Heart left ventricle (tissue), 16 donors: ENCODE measurements around the gene TUBB8B. TPM values are rescaled to one million over a fixed set of nuclear protein-coding genes. Genes with fewer than 3 reads are reported as not detected.
A peak's percentile ranks its signal among the peaks of the same experiment; 100 is the strongest.
"Not testable (repeated sequence)": the region's sequence is repeated elsewhere in the genome, so short reads cannot be mapped to it uniquely, and the experiment has no call there.

ENCODE experiments used
- ATAC-seq, 4 donors: fragments of 200-7000 bp; cut with Tn5 transposase; one replicate each; pipeline ENCODE4 v1.9.1; 2020 to 2022; ENCODE audit warnings: moderate library complexity in 4 of 4, mild to moderate bottlenecking in 3 of 4, moderate number of reproducible peaks in 1 of 4
- DNase-seq, 5 donors: peaks; one replicate each; pipeline ENCODE4 v3.0.0-alpha.2; 2020
- H3K27ac ChIP-seq, 12 donors: fragments of 200-600 bp; sonication (generic) in 4 of 12; one replicate each; pipeline versions ENCODE4 v1.5.0 to v1.8.0; 2016 to 2022; ENCODE audit warnings: mild to moderate bottlenecking in 2 of 12
- H3K27me3 ChIP-seq, 9 donors: fragments of 200-600 bp; sonication (generic) in 2 of 9; one replicate each; pipeline versions ENCODE4 v1.5.1 to v1.8.0; 2016 to 2022; ENCODE audit warnings: mild to moderate bottlenecking in 3 of 9
- H3K36me3 ChIP-seq, 9 donors: fragments of 200-600 bp; sonication (generic) in 2 of 9; one replicate each; pipeline versions ENCODE4 v1.5.0 to v1.8.0; 2018 to 2022; ENCODE audit warnings: mild to moderate bottlenecking in 2 of 9
- H3K4me1 ChIP-seq, 12 donors: fragments of 200-600 bp; sonication (generic) in 4 of 12; one replicate each; pipeline versions ENCODE4 v1.5.0 to v1.8.0; 2016 to 2022; ENCODE audit warnings: mild to moderate bottlenecking in 3 of 12
- H3K4me3 ChIP-seq, 12 donors: fragments of 200-600 bp; sonication (generic) in 4 of 12; one replicate each; pipeline versions ENCODE4 v1.5.0 to v1.8.0; 2017 to 2022; ENCODE audit warnings: mild to moderate bottlenecking in 9 of 12, moderate library complexity in 4 of 12
- H3K9me3 ChIP-seq, 12 donors: fragments of 200-600 bp; sonication (generic) in 4 of 12; one replicate each; pipeline versions ENCODE4 v1.5.0 to v1.8.0; 2016 to 2022; ENCODE audit warnings: mild to moderate bottlenecking in 1 of 12
- CTCF ChIP-seq, 12 donors: fragments of 200-600 bp; sonication (generic) in 4 of 12; IDR thresholded peaks; one replicate each; pipeline versions ENCODE4 v1.5.0 to v1.8.0; 2018 to 2022; ENCODE audit warnings: antibody characterized with exemption in 12 of 12, mild to moderate bottlenecking in 5 of 12
- WGBS, 4 donors: extraction: QIAGEN DNeasy Blood & Tissue Kit in 2 of 4; methylation state at CpG; one replicate each; pipeline versions ENCODE4 v1.1.5 to v1.1.7; 2013 to 2018; 5-methylcytosine and 5-hydroxymethylcytosine counted together
- intact Hi-C, 10 donors: fragments of 100-400 bp; cut with DNase I; formaldehyde crosslinking; loops; one replicate each; pipeline versions ENCODE4 v1.11.1 to v1.14.2; 2022
- polyA plus RNA-seq, 2 donors: library from polyadenylated mRNA; stranded (reverse); fragments of 200-250 nt; gene quantifications; one replicate each; pipeline ENCODE4 v1.2.3, GENCODE V29; 2013
- total RNA-seq, 9 donors: library from RNA; depleted of rRNA in 2 of 9; stranded (reverse); fragments of >200 nt in 2 of 9; fragmentation: NEBNext Ultra II Directional in 3 of 9; extraction: Animal tissue kit (Norgen Biotek cat#: 25700) in 3 of 9; gene quantifications; one replicate each; pipeline versions ENCODE4 v1.1.0 to v1.2.4, GENCODE V29; 2016 to 2023
- donor health status: ischemic (EF 13 %, LVEDD 7.1; RV severe dilation, severe dysfunction).
- donor health status: healthy with polysubstance abuse.
- donor health status: DM: no; HTN: yes; CAD: no.
- donor health status: DM: no; HTN: no; CAD: no.
- donor health status: ischemic (EF 25% LVEDD 6.9; RV normal size, moderate dysfunction).
- donor health status: ischemic (EF 25% LVEDD 5.7; RV mildly dilated, moderate dysfunction).
- donor health status: healthy.
- donor health status: DM: yes; HTN: yes; CAD: no.
- donor health status: ischemic (EF 35%, LVEDD 5.7; RV mildly dilated, moderate dysfunction).
- donor health status: nonischemic (EF 11% LVEDD 7.7; RV severe dilation, severe dysfunction).
- donor health status: DM: yes; HTN: yes; CAD: no.
- donor health status: PGD.
- donor health status: ischemic (EF 29% LVEDD 5.4; RV normal size, mild dysfunction).
- donor health status: nonischemic (EF 23%, LVEDD 6.1; RV moderate dilation, normal function).

TUBB8B gene
- total and polyA plus RNA-seq, 11 donors, result not detected

- H3K4me3 ChIP-seq, H3K4me1 ChIP-seq, H3K27ac ChIP-seq, intact Hi-C loops, ATAC-seq, H3K9me3 ChIP-seq, DNase-seq, H3K36me3 ChIP-seq: not testable (repeated sequence)
- peak in 6 of 12 donors; percentile 8 to 30 (median 18) for TF ChIP-seq CTCF (IDR thresholded peaks at IDR 0.05)
- H3K27me3 ChIP-seq, result peaks cover 0 to 18% (median 0%) of the 10 kb centered on the region in 9 donors
- 39 to 61% (median 49%) methylated on average over 24 to 48 of the region's 48 CpGs for WGBS, 4 donors
These were observed 23.9 kb upstream of the TUBB8B start for GRCh38 chr18:73181-73777.

GRCh38 chr18:67701-68100 is 18.3 kb upstream of the TUBB8B start:
- H3K27me3 ChIP-seq, result peaks cover 0 to 15% (median 0%) of the 10 kb centered on the region in 9 donors
- ATAC-seq, H3K4me3 ChIP-seq, H3K36me3 ChIP-seq, H3K9me3 ChIP-seq, H3K4me1 ChIP-seq, H3K27ac ChIP-seq, DNase-seq, intact Hi-C loops: not testable (repeated sequence)
- WGBS, 4 donors, result 61 to 72% (median 64%) methylated on average over 9 of the region's 9 CpGs

- H3K36me3 ChIP-seq, H3K9me3 ChIP-seq, H3K4me3 ChIP-seq, H3K27ac ChIP-seq, H3K4me1 ChIP-seq, intact Hi-C loops, DNase-seq: not testable (repeated sequence)
- 86 to 88% (median 87%) methylated on average over 5 of the region's 5 CpGs for WGBS, 4 donors
- peak in 1 of 4 donors; percentile 55 for ATAC-seq
- peaks cover 0 to 14% (median 0%) of the 10 kb centered on the region in 9 donors for H3K27me3 ChIP-seq
These were observed 14.9 kb upstream of the TUBB8B start for GRCh38 chr18:64279-64678.

- DNase-seq, H3K9me3 ChIP-seq, H3K27ac ChIP-seq, H3K4me3 ChIP-seq, H3K36me3 ChIP-seq, H3K4me1 ChIP-seq, intact Hi-C loops: not testable (repeated sequence)
- ATAC-seq, result peak in 1 of 4 donors; percentile 71
- 90 to 92% (median 91%) methylated on average over 2 of the region's 2 CpGs for WGBS, 4 donors
- H3K27me3 ChIP-seq, result peaks cover 0 to 11% (median 0%) of the 10 kb centered on the region in 9 donors
These were observed 14.2 kb upstream of the TUBB8B start for GRCh38 chr18:63656-64055.

GRCh38 chr18:54388-54787 is 5.0 kb upstream of the TUBB8B start:
- H3K4me3 ChIP-seq, H3K27ac ChIP-seq, H3K4me1 ChIP-seq, H3K27me3 ChIP-seq, H3K36me3 ChIP-seq, DNase-seq, H3K9me3 ChIP-seq, ATAC-seq, intact Hi-C loops: not testable (repeated sequence)
- 76 to 82% (median 77%) methylated on average over 1 of the region's 1 CpG for WGBS, 4 donors

- WGBS, 4 donors, result 83 to 93% (median 92%) methylated on average over 6 to 25 of the region's 25 CpGs
- H3K9me3 ChIP-seq, ATAC-seq, DNase-seq, H3K27me3 ChIP-seq, H3K4me3 ChIP-seq, H3K4me1 ChIP-seq, H3K36me3 ChIP-seq, intact Hi-C loops, H3K27ac ChIP-seq: not testable (repeated sequence)
These were observed 719 bp downstream of the TUBB8B start for GRCh38 chr18:48696-49095.

GRCh38 chr18:13177-13576 is 36.2 kb downstream of the TUBB8B start:
- H3K27me3 ChIP-seq, H3K4me1 ChIP-seq, H3K9me3 ChIP-seq, H3K4me3 ChIP-seq, DNase-seq, H3K36me3 ChIP-seq, H3K27ac ChIP-seq, intact Hi-C loops: not testable (repeated sequence)
- WGBS, 4 donors, result no CpG with 5 or more reads among the region's 6 CpGs
- peak in 2 of 4 donors; percentile 18 to 51 for ATAC-seq

GRCh38 chr18:12773-13172 is 36.6 kb downstream of the TUBB8B start:
- intact Hi-C loops, H3K9me3 ChIP-seq, H3K4me1 ChIP-seq, H3K4me3 ChIP-seq, DNase-seq, H3K27me3 ChIP-seq, H3K36me3 ChIP-seq, H3K27ac ChIP-seq: not testable (repeated sequence)
- WGBS, 4 donors, result no CpG with 5 or more reads among the region's 9 CpGs
- peak in 3 of 4 donors; percentile 16 to 48 (median 28) for ATAC-seq

GRCh38 chr18:11383-12274 is 37.8 kb downstream of the TUBB8B start:
- intact Hi-C loops, H3K4me1 ChIP-seq, H3K27me3 ChIP-seq, DNase-seq, H3K9me3 ChIP-seq, H3K36me3 ChIP-seq, H3K4me3 ChIP-seq, H3K27ac ChIP-seq: not testable (repeated sequence)
- 86 to 89% methylated on average over 17 to 19 of the region's 65 CpGs; no CpG with 5 or more reads in 2 of the 4 donors for WGBS, 4 donors
- ATAC-seq, result peak in 1 of 4 donors; percentile 28

- WGBS, 4 donors, result 70 to 84% (median 77%) methylated on average over 33 to 63 of the region's 75 CpGs
These were observed 38.7 kb downstream of the TUBB8B start for GRCh38 chr18:10624-11184.

More at GRCh38 chr18:10624-11184, 38.7 kb downstream of the TUBB8B start:
- H3K27ac ChIP-seq, H3K27me3 ChIP-seq, H3K36me3 ChIP-seq, H3K4me1 ChIP-seq, H3K4me3 ChIP-seq, intact Hi-C loops, H3K9me3 ChIP-seq: not testable (repeated sequence)
- DNase-seq (peak in 1 of 5 donors; percentile 24), ATAC-seq (peak in 2 of 4 donors; percentile 71 to 87)
